ENCODE measurements around the gene SPEM3.
"Not testable (repeated sequence)": the region's sequence is repeated elsewhere in the genome, so short reads cannot be mapped to it uniquely, and the experiment has no call there.

The SPEM3 gene

DNA sequence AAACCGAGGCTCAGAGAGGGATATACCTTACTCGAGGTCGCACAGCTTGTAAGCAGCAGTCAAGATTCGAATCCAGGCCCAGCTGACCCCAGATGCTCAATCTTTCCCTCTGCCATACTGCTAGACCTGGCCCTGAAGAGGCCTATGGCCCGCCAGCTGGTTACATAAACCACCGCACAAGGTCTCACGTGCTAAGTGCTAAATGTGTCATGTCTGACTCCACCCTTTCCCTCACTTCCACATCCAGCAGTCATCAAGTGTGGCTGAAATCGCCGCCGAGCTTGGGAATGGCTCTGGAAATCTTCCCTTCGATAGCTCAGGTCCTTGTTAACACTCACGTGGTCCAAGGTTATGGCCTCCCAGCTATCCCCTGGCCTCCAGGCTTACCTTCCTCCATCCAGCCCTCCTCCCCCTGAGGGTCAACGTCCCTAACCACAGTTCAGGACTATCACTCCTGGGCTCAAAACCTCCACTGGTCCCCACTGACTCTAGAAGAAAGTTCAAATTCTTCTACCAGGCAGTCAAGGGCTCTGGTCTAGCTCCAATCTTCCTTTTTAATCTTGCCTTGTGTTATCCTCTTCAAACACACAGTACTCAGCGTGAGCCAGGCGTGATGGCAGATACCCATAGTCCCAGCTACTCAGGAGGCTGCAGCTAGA lies 47.2 kb downstream of the SPEM3 start:
- no peak for DNase-seq

DNA sequence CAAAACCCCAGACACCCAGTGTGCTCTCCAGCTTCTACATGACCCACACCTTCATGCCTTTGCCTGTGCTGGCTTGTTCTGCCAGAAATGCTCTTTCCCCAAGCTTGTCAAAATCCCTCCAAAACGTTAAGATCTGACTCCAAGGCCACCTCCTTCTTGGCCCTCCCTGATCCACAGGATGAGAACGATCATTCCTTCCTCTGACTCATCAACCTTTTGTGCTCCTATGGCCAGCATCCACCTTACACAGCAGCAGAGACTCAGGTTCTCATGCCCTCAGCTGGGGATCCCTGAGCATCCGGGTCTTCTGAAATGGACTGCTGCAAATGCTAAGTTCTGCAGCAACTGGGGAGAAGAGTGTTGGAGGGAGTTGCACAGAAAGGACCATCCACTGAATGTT lies 47.8 kb downstream of the SPEM3 start:
- no peak for DNase-seq

DNA sequence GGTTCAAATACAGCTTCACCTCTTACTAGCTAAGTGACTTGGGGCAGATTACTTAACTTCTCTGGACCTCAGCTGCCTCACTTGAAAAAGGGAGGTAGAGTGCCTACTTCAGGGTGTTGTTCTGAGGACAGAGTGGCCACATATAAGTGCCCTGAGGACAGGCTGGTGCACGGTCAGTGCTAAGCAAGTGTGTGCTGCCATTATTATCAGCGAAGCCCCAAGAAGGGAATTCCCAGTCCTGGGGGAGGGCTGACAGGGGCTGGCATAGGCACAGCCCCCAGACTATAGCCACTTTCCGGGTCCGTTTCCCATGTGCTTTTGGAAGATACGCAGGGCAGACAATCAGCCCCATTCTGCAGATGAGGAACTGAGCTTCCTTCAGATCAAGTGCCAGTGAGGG lies 48.3 kb downstream of the SPEM3 start:
- no peak for DNase-seq

DNA sequence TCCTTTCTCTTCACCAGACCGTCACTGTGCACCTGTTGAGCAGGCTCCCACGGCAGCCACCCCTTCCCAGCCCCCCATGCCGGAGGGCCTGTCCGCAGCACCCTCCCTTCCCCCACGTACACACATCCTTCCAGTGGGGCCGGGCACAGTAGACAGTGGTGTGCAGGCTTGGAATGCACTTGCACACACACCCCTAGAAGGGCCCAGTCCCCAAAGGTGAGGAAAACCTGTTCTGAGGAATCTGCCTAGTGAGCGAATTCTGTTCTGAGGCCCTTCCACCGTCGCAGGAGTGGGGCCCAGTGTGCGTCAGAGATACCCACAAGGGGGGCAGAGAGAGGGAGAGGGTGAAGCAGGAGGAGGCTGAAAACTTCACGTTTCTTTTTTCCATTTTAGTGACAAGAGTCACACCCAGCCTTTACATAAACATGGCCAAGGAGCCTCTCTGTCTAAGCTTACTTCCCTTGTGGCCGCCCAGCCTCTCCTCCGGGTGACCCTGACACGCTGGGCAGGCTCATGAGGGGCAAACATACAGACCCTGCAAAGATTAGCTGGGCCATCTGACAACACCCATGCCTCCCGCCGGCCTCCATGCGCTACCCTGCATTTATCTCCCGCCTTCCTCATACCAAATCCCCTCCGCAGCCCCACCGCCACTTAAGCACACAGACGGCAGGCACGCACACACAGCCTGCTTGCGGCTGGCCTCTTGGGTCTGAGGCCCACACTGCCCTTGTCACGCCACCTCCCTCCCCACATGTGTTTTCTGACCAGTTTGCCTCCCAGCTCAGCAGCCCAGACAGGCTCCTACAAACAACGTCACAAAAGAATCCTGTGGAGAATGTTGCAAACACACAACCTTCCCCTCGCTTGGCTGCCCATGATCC lies 49.0 kb downstream of the SPEM3 start:
- DNase-seq = no peak

DNA sequence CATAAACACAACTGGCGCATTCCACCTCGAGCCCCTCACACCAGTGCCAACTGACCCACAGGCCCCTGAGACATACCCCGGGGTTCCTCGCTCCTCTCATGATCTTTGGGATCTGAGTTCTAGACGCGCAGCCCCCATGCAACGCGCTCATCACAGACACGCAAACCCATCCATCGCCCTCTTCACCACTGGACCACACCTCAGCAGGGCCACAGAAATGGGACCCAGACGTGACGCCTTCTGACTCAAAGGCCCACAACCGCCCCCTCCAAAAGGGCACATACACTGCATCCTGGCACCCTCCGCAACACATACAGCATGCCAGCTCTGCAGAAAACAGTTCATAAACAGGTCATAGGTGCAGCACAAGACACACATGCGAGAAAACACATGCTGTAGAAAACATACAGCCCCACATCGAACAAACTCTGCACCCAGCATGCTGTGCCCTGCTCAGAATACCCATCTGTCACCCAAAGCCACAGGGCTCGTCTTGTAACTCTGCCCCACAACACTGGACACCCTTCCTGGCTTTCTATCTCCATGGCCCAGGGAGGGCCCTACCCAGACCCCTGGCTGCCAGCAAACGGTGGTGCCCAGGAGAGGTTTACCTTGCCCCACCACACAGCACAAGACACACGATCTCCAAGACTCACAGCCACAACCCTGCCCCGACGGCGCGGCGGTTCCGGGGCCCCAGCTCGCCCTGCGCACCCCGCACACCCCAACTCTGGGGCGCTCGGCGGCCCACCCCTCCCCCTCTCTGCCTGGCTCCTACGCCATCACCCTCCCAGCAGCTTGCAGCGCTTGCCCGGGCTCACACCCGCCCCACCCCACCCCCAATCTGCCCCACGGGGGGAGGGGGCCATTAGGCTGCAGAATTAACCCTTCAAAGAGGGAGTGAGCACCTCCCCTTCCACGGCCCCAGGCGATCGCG lies 49.9 kb downstream of the SPEM3 start:
- peak; percentile 41 for DNase-seq

DNA sequence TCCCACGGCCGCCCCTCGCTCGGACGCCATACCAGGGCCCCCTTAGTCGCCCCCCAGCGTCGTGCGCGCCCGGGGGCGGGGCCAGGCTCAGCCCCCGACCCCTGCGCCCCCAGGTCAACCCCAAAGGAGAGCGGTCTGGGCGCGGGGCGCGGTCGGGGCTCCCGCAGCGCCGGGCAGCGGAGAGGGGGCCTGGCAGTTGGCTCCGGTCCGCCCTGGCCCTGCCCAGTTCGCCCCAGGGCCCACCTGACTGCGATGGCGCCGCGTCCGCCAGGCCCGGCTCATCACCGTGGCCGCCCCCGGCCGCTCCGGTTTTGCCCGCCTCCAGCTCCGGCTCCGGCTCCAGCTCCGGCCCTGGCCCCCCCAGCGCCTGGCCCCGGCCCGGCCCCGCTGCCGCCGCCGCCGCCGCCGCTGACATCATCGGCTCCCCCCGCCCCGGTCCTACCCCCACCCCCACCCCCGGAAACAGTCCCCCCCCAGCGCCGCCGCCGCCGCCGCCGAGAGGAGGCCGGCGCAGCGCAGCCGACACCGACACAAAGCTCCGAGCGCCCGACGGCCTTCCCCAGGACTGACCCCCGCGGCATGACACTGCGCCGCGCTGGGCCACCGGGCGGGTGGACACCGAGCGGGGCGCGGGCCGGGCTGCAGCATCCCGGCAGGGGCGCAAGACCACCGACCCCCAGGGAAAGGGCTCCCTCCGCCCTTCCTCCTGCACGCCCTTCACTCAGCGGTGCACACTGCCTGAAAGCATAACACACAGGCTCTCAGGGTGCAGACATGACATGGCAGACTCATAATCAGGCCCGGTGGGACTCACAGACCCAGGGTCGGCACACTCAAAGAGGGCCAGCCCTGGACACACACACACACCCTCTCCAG lies 50.8 kb downstream of the SPEM3 start, which contains the start of gene ZBTB4:
TSS of gene ZBTB4 (minus strand) at position 419 of the 876 bp plus-strand sequence. CDS start 12,830 bp downstream, outside the sequence.
- peak; percentile 59 for DNase-seq

DNA sequence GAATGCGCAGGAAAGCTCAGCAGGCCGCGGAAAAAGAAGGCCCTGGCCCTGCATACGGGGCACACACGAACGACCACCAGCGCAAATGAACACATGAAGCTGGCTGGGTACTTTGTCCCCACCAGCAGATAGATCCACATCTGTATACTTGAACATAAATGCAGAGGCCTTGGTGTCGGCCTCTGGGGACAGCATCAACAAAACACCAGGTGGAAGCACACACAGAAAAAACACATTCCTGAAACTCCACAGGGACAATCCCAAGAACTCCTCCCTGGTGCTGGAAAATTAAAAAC lies 51.4 kb downstream of the SPEM3 start:
- DNase-seq = no peak

DNA sequence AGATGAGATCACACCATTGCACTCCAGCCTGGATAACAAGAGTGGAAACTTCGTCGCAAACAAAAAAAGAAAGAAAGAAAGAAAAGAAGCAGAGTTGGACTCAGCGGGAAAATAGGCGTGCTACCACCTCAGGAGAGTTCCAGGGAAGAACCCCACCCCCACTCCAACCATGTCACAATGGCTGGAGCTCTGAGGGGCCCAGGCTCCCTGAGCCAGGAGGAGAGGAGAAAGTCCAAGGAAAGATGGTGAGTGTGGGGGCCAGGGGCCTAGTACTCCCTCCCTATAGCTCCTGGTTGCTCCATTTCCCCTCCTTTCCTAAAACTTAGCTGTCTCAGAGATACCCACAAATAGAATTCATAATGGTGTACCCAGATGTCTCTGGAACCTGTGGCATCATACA lies 52.6 kb downstream of the SPEM3 start, which contains the start of gene SLC35G6:
TSS of gene SLC35G6 (plus strand) at position 172 of the 400 bp plus-strand sequence. CDS start at position 243, 71 bp downstream.
- DNase-seq = not testable (repeated sequence)

DNA sequence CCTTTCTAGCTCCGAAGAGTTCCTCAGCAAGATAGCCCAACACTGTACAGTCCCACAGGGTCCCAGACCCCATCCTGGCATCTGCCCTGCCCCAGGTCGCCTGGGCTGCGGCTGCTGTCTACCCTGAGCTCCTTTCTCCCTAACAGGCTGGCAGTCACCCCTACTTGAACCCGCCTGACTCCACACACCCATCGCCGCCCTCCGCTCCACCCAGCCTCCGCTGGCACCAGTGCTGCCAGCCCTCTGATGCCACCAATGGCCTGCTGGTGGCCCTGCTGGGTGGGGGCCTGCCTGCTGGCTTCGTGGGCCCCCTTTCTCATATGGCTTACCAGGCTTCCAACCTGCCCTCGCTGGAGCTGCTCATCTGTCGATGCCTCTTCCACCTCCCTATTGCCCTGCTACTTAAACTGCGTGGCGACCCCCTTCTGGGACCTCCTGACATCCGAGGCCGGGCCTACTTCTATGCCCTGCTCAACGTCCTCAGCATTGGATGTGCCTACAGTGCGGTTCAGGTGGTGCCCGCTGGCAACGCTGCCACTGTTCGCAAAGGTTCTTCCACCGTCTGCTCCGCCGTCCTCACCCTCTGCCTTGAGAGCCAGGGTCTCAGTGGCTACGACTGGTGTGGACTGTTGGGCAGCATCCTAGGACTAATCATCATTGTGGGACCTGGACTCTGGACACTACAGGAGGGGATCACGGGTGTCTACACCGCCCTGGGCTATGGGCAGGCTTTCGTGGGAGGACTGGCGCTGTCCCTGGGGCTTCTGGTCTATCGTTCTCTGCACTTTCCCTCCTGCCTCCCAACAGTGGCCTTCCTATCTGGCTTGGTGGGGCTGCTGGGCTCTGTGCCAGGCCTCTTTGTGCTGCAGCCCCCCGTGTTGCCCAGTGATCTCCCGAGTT lies 53.4 kb downstream of the SPEM3 start:
- DNase-seq = not testable (repeated sequence)
